Large intestine (tissue), 3 donors: ENCODE data around the gene PDK2. TPM values are rescaled to one million over a fixed set of nuclear protein-coding genes. Genes with fewer than 3 reads are reported as not detected.

Source experiments
- DNase-seq, 2 donors: peaks; one replicate each; pipeline versions ENCODE4 v3.0.0 to v3.0.0-alpha.2; 2013
- H3K27ac ChIP-seq: one replicate; pipeline ENCODE4 v1.5.1; 2013; ENCODE audit warnings: low read length
- H3K27me3 ChIP-seq: 2 replicates; pipeline ENCODE4 v1.6.1; 2013; ENCODE audit warnings: low read length; ENCODE audit not compliant: control insufficient read depth, insufficient read depth
- H3K36me3 ChIP-seq: 2 replicates; pipeline ENCODE4 v1.6.1; 2013; ENCODE audit warnings: low read length; ENCODE audit not compliant: control insufficient read depth, insufficient read depth
- H3K4me1 ChIP-seq: one replicate; pipeline ENCODE4 v1.6.1; 2013; ENCODE audit warnings: low read length; ENCODE audit not compliant: control insufficient read depth, insufficient read depth
- H3K4me3 ChIP-seq: one replicate; pipeline ENCODE4 v1.5.1; 2013; ENCODE audit warnings: low read length
- H3K9me3 ChIP-seq: one replicate; pipeline ENCODE4 v1.6.1; 2013; ENCODE audit warnings: mild to moderate bottlenecking, low read depth, low read length, moderate library complexity; ENCODE audit not compliant: control insufficient read depth
- WGBS: methylation state at CpG from one replicate; pipeline ENCODE4 v1.1.5; 2013; ENCODE audit warnings: low lambda C conversion rate; ENCODE audit not compliant: insufficient coverage; 5-methylcytosine and 5-hydroxymethylcytosine counted together
- polyA plus RNA-seq: library from polyadenylated mRNA; unstranded; fragments of 120-200 nt; gene quantifications from one replicate; pipeline ENCODE4 v1.2.1, GENCODE V29; 2013

Gene PDK2
- polyA plus RNA-seq, 1 donor: 78.5 TPM

- Histone ChIP-seq H3K27me3 (no peaks in the 10 kb centered on the region), H3K36me3 (peaks cover 18% of the 10 kb centered on the region), H3K9me3 (no peaks in the 10 kb centered on the region), H3K4me3 (peak overlapping the region; percentile 87), H3K27ac (no peak overlapping the region), H3K4me1 (peaks cover 47% of the 10 kb centered on the region)
- no CpG with 5 or more reads among the region's 123 CpGs for WGBS
- DNase-seq: peak; percentile 40 to 79
Measured at GRCh38 chr17:50149417-50150353, 54.5 kb downstream of the PDK2 start.

GRCh38 chr17:50150354-50151040 is 55.3 kb downstream of the PDK2 start, which contains the start of gene PPP1R9B:
Gene PPP1R9B (minus strand): TSS chr17:50150677. CDS start chr17:50150513, 164 bp downstream.
- peak within 1 kb of the TSS; percentile 87 for H3K4me3 ChIP-seq
- H3K36me3 ChIP-seq: peaks cover 11% of the 10 kb centered on the region
- WGBS: no CpG with 5 or more reads among the region's 69 CpGs
- H3K4me1 ChIP-seq: peaks cover 43% of the 10 kb centered on the region
- DNase-seq: no peak
- H3K27me3 ChIP-seq: no peaks in the 10 kb centered on the region
- peak within 1 kb of the TSS; percentile 87 for H3K27ac ChIP-seq
- H3K9me3 ChIP-seq: no peaks in the 10 kb centered on the region

- WGBS: no CpG with 5 or more reads among the region's 40 CpGs
- peaks cover 35% of the 10 kb centered on the region for H3K4me1 ChIP-seq
Measured at GRCh38 chr17:50151041-50151936, 56.1 kb downstream of the PDK2 start.

GRCh38 chr17:50151937-50152547 is 56.9 kb downstream of the PDK2 start:
- Histone ChIP-seq H3K4me3 (peak overlapping the region; percentile 87), H3K27ac (peak overlapping the region; percentile 87), H3K9me3 (no peaks in the 10 kb centered on the region), H3K27me3 (no peaks in the 10 kb centered on the region), H3K36me3 (peaks cover 1% of the 10 kb centered on the region), H3K4me1 (peaks cover 27% of the 10 kb centered on the region)
- DNase-seq: peak; percentile 88 to 94
- WGBS: 0% methylated on average over 1 of the region's 12 CpGs

More at GRCh38 chr17:50151041-50151936, 56.1 kb downstream of the PDK2 start:
- no peaks in the 10 kb centered on the region for H3K27me3 ChIP-seq
- peaks cover 6% of the 10 kb centered on the region for H3K36me3 ChIP-seq
- peak; percentile 85 to 91 for DNase-seq
- H3K9me3 ChIP-seq: no peaks in the 10 kb centered on the region
- peak overlapping the region; percentile 87 for H3K27ac ChIP-seq
- H3K4me3 ChIP-seq: peak overlapping the region; percentile 87

GRCh38 chr17:50152736-50153135 is 57.6 kb downstream of the PDK2 start:
- Histone ChIP-seq H3K36me3 (no peaks in the 10 kb centered on the region), H3K27ac (no peak overlapping the region), H3K27me3 (no peaks in the 10 kb centered on the region), H3K4me3 (no peak overlapping the region), H3K9me3 (no peaks in the 10 kb centered on the region), H3K4me1 (peaks cover 21% of the 10 kb centered on the region)
- WGBS: no CpG with 5 or more reads among the region's 7 CpGs
- DNase-seq: no peak

- Histone ChIP-seq H3K9me3 (no peaks in the 10 kb centered on the region), H3K4me3 (no peak overlapping the region), H3K36me3 (no peaks in the 10 kb centered on the region), H3K4me1 (peaks cover 13% of the 10 kb centered on the region), H3K27me3 (no peaks in the 10 kb centered on the region), H3K27ac (no peak overlapping the region)
- no CpG with 5 or more reads among the region's 16 CpGs for WGBS
- DNase-seq: no peak
Measured at GRCh38 chr17:50153650-50154575, 58.8 kb downstream of the PDK2 start.

DNA sequence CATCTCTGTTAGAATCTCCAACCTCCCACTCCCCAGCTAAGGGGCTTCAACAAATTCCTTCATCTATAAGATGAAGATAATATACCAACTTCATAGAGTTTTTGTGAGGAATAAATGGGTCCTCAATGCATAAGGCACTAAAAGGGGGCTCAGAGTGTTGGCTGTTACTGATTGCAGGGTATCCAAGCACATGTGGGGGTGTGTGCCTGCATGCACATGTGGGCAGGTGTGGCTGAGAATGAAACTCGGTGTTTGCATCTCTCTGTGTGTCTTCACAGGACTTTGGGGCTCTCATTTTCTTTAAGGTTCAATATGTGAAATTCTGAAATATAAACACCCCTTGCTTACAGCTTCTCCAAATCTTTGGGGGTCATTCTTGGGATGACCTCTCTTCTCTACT is 59.5 kb downstream of the PDK2 start:
- Histone ChIP-seq H3K27ac (no peak overlapping the region), H3K9me3 (no peaks in the 10 kb centered on the region), H3K36me3 (no peaks in the 10 kb centered on the region), H3K4me3 (no peak overlapping the region), H3K27me3 (no peaks in the 10 kb centered on the region), H3K4me1 (peaks cover 13% of the 10 kb centered on the region)
- DNase-seq: no peak
- WGBS: no CpG with 5 or more reads among the region's 1 CpG

DNA sequence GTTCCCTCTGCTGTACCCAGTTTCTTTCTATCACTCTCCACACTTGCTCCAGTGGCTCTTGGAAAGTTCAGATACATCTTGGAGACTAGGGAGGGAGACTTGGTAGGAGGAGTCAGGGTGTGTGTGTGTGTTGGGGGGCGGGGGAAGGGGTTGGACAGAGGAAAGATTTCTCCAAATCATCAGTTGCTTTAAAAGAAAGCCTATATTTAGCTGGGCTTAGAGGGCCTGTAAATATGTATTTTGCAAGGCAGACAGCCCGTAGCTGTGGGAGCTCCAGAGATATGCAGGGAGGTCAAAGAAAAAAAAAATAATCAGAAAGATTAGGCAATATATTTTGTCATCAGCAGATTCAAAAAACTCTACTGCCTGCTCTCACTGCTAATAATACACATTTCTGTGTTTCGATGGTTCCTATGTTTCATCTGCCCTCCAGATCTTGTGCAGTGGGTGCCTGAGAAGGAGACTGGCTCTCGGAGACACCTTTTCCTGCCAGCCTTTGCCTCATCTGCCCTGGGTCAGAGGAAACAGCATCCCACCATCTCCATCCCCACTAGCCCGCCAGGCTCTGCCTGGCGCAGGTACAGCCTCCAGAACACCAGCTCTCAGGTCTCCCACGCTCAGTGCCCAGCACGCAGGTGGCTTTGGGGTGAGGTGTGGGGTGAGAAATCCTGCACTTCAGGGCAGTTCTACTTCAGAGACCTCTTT is 60.1 kb downstream of the PDK2 start:
- H3K36me3 ChIP-seq: no peaks in the 10 kb centered on the region
- H3K27me3 ChIP-seq: no peaks in the 10 kb centered on the region
- no peak overlapping the region for H3K27ac ChIP-seq
- peaks cover 13% of the 10 kb centered on the region for H3K4me1 ChIP-seq
- no peak overlapping the region for H3K4me3 ChIP-seq
- 80% methylated on average over 1 of the region's 8 CpGs for WGBS
- DNase-seq: no peak
- no peaks in the 10 kb centered on the region for H3K9me3 ChIP-seq
